H1 (cell line): ENCODE data around the gene PHLDA2. TPM values are rescaled to one million over a fixed set of nuclear protein-coding genes. Genes with fewer than 3 reads are reported as not detected.

Source experiments
- CTCF ChIA-PET: fragments of 300-600 bp; sonication (Branson Sonifier 250); formaldehyde crosslinking; loops from one replicate; lab custom pipeline; 2021; ENCODE audit not compliant: partially characterized antibody; lab: Charles Lee
- POLR2A ChIA-PET: fragments of 300-600 bp; sonication (Branson Sonifier 250); formaldehyde crosslinking; loops from one replicate; lab custom pipeline; 2021; ENCODE audit warnings: inconsistent platforms; ENCODE audit not compliant: partially characterized antibody; lab: Charles Lee
- DNase-seq, 2 experiments: peaks; one replicate each; pipeline versions ENCODE4 v3.0.0 to v3.0.0-alpha.2; 2010 to 2022; ENCODE audit warnings: low spot score in 2 of 2, low read depth in 1 of 2, mixed read lengths in 1 of 2
- FAIRE-seq: peaks from 2 replicates; lab custom pipeline; 2011; peaks lifted over from hg19 to GRCh38; lab: Jason Lieb, UNC
- H2AFZ ChIP-seq: 2 replicates; pipeline ENCODE4 v1.8.1; 2012; ENCODE audit warnings: low read length, inconsistent platforms
- H2AK5ac ChIP-seq: 2 replicates; pipeline ENCODE4 v1.6.1; 2013; ENCODE audit warnings: low read depth, low read length
- H2BK120ac ChIP-seq: replicated peaks from 2 replicates; pipeline ENCODE3; 2013; ENCODE audit warnings: low read depth, low read length, inconsistent platforms
- H2BK12ac ChIP-seq: 2 replicates; pipeline ENCODE4 v1.6.1; 2013; ENCODE audit warnings: low read depth, low read length
- H2BK15ac ChIP-seq: 2 replicates; pipeline ENCODE4 v1.6.1; 2013; ENCODE audit warnings: low read length
- H2BK20ac ChIP-seq: 2 replicates; pipeline ENCODE4 v1.6.1; 2013; ENCODE audit warnings: low read length
- H2BK5ac ChIP-seq: 2 replicates; pipeline ENCODE4 v1.6.1; 2013; ENCODE audit warnings: low read depth, low read length
- H3K14ac ChIP-seq: 2 replicates; pipeline ENCODE4 v1.6.1; 2013; ENCODE audit warnings: inconsistent platforms; ENCODE audit not compliant: insufficient read length
- H3K18ac ChIP-seq: 2 replicates; pipeline ENCODE4 v1.6.1; 2013; ENCODE audit warnings: low read length; ENCODE audit errors: extremely low read depth
- H3K23ac ChIP-seq: 2 replicates; pipeline ENCODE4 v1.6.1; 2013; ENCODE audit warnings: inconsistent platforms; ENCODE audit not compliant: insufficient read length
- H3K23me2 ChIP-seq: 2 replicates; pipeline ENCODE4 v1.6.1; 2013; ENCODE audit warnings: low read depth, low read length
- H3K27ac ChIP-seq: 2 replicates; pipeline ENCODE4 v1.6.1; 2011; ENCODE audit warnings: low read depth, low read length, inconsistent platforms
- H3K27me3 ChIP-seq, 4 experiments: replicated peaks in 1 of 4; 1 replicate in 1 of 4; 2 replicates in 3 of 4; pipeline versions ENCODE4 v1.6.1 to v1.8.1; 2011 to 2013; ENCODE audit warnings: low read length in 3 of 4, mild to moderate bottlenecking in 3 of 4, inconsistent platforms in 2 of 4, mixed read lengths in 2 of 4, moderate library complexity in 1 of 4; ENCODE audit not compliant: control insufficient read depth in 3 of 4, insufficient read depth in 3 of 4; ENCODE audit errors: extremely low read depth in 1 of 4
- H3K36me3 ChIP-seq, 4 experiments: 2 replicates each; pipeline versions ENCODE4 v1.6.1 to v1.8.1; 2011 to 2013; ENCODE audit warnings: mild to moderate bottlenecking in 4 of 4, low read length in 3 of 4, moderate library complexity in 2 of 4, control low read depth in 1 of 4, inconsistent platforms in 1 of 4; ENCODE audit not compliant: insufficient read depth in 4 of 4, control insufficient read depth in 2 of 4
- H3K4ac ChIP-seq: replicated peaks from 2 replicates; pipeline ENCODE3; 2013; ENCODE audit warnings: low read length, low read depth, mixed read lengths, inconsistent platforms; ENCODE audit not compliant: insufficient read length
- H3K4me1 ChIP-seq, 4 experiments: replicated peaks in 1 of 4; 1 replicate in 1 of 4; 2 replicates in 3 of 4; pipeline versions ENCODE4 v1.6.1 to v1.8.1; 2011 to 2013; ENCODE audit warnings: low read length in 3 of 4, inconsistent platforms in 2 of 4, mixed read lengths in 1 of 4; ENCODE audit not compliant: insufficient read depth in 4 of 4, control insufficient read depth in 3 of 4
- H3K4me2 ChIP-seq, 2 experiments: 2 replicates each; pipeline versions ENCODE4 v1.6.1 to v1.8.1; 2011 to 2013; ENCODE audit warnings: low read depth in 2 of 2, low read length in 2 of 2, control low read depth in 1 of 2, inconsistent platforms in 1 of 2, mild to moderate bottlenecking in 1 of 2; ENCODE audit not compliant: insufficient read depth in 1 of 2
- H3K4me3 ChIP-seq, 4 experiments: fragments of 200-600, 300-600 bp in 1 of 4; sonication (generic), shearing (Covaris generic), sonication (Bioruptor Twin) in 1 of 4; 2 replicates each; pipeline versions ENCODE4 v1.5.1 to v1.8.1; 2011 to 2016; ENCODE audit warnings: low read length in 4 of 4, low read depth in 3 of 4, control low read depth in 2 of 4, inconsistent platforms in 2 of 4, mild to moderate bottlenecking in 2 of 4, mixed read lengths in 1 of 4, moderate library complexity in 1 of 4; ENCODE audit not compliant: insufficient read depth in 2 of 4; ENCODE audit errors: extremely low read depth in 1 of 4
- H3K56ac ChIP-seq: replicated peaks from 2 replicates; pipeline ENCODE3; 2013; ENCODE audit warnings: low read depth, mild to moderate bottlenecking, mixed read lengths, low read length, inconsistent platforms; ENCODE audit not compliant: insufficient read length
- H3K79me1 ChIP-seq: 2 replicates; pipeline ENCODE4 v1.6.1; 2013; ENCODE audit warnings: low read depth, low read length, control low read depth
- H3K79me2 ChIP-seq, 2 experiments: 2 replicates each; pipeline versions ENCODE4 v1.6.1 to v1.8.1; 2012 to 2013; ENCODE audit warnings: low read length in 2 of 2, mild to moderate bottlenecking in 2 of 2, inconsistent platforms in 1 of 2; ENCODE audit not compliant: insufficient read depth in 2 of 2, control insufficient read depth in 1 of 2
- H3K9ac ChIP-seq, 4 experiments: replicated peaks in 1 of 4; 1 replicate in 1 of 4; 2 replicates in 3 of 4; pipeline versions ENCODE4 v1.6.1 to v1.8.1; 2011 to 2013; ENCODE audit warnings: low read depth in 3 of 4, low read length in 3 of 4, control low read depth in 2 of 4, mild to moderate bottlenecking in 2 of 4, moderate library complexity in 2 of 4, inconsistent platforms in 1 of 4; ENCODE audit errors: extremely low read depth in 1 of 4
- H3K9me3 ChIP-seq, 2 experiments: 2 replicates each; pipeline versions ENCODE4 v1.6.1 to v1.8.1; 2012 to 2013; ENCODE audit warnings: mild to moderate bottlenecking in 2 of 2, moderate library complexity in 2 of 2, control low read depth in 1 of 2, inconsistent platforms in 1 of 2, low read depth in 1 of 2, low read length in 1 of 2, mixed read lengths in 1 of 2; ENCODE audit not compliant: insufficient read depth in 2 of 2
- H4K20me1 ChIP-seq, 2 experiments: replicated peaks in 1 of 2; 2 replicates each; pipeline versions ENCODE3 to v1.8.1; 2011 to 2013; ENCODE audit warnings: inconsistent platforms in 2 of 2, low read length in 2 of 2, mild to moderate bottlenecking in 1 of 2; ENCODE audit not compliant: insufficient read depth in 2 of 2, control insufficient read depth in 1 of 2
- H4K5ac ChIP-seq: 2 replicates; pipeline ENCODE4 v1.6.1; 2013; ENCODE audit warnings: low read length, low read depth, mixed read lengths, inconsistent platforms; ENCODE audit not compliant: insufficient read length
- H4K8ac ChIP-seq: 2 replicates; pipeline ENCODE4 v1.8.0; 2013; ENCODE audit warnings: mild to moderate bottlenecking, moderate library complexity, low read length, inconsistent platforms; ENCODE audit not compliant: insufficient read depth; ENCODE audit errors: extremely low read depth
- H4K91ac ChIP-seq: replicated peaks from 2 replicates; pipeline ENCODE3; 2013; ENCODE audit warnings: low read length, mixed read lengths, inconsistent platforms; ENCODE audit not compliant: insufficient read length
- BACH1 ChIP-seq: IDR thresholded peaks from 2 replicates; pipeline ENCODE4 v1.6.1; 2012; ENCODE audit warnings: low read length, improper control_type of control experiment
- CTBP2 ChIP-seq: IDR thresholded peaks from 2 replicates; pipeline ENCODE4 v1.7.0; 2011; ENCODE audit warnings: borderline replicate concordance, mild to moderate bottlenecking, moderate library complexity, mixed read lengths, low read length; ENCODE audit not compliant: insufficient read depth, insufficient read length
- EZH2 ChIP-seq: fragments of 200-600 bp; sonication (generic); IDR thresholded peaks from 2 replicates; pipeline ENCODE4 v1.7.1; 2012; ENCODE audit warnings: low read depth, mild to moderate bottlenecking, moderate library complexity, low read length, inconsistent platforms; ENCODE audit not compliant: severe bottlenecking
- HDAC2 ChIP-seq, 2 experiments: fragments of 300-600 bp in 1 of 2; sonication (generic) in 1 of 2; IDR thresholded peaks; 2 replicates each; pipeline ENCODE4 v1.6.1; 2011 to 2012; ENCODE audit warnings: low read depth in 2 of 2, low read length in 2 of 2, mild to moderate bottlenecking in 2 of 2, moderate library complexity in 2 of 2, borderline replicate concordance in 1 of 2, inconsistent platforms in 1 of 2
- MAFK ChIP-seq: IDR thresholded peaks from 2 replicates; pipeline ENCODE4 v1.6.1; 2012; ENCODE audit warnings: low read depth, mild to moderate bottlenecking, improper control_type of control experiment, low read length
- RFX5 ChIP-seq: IDR thresholded peaks from 2 replicates; pipeline ENCODE4 v1.6.1; 2011; ENCODE audit warnings: low read depth, low read length, improper control_type of control experiment, borderline replicate concordance
- SUZ12 ChIP-seq: fragments of 200-600 bp; sonication (generic); IDR thresholded peaks from 2 replicates; pipeline ENCODE4 v1.6.1; 2012; ENCODE audit warnings: mild to moderate bottlenecking, inconsistent platforms, low read length, moderate library complexity, mixed read lengths
- WGBS, 2 experiments: shearing (Covaris generic) in 1 of 2; methylation state at CpG; one replicate each; pipeline versions ENCODE4 v1.1.6 to v1.1.7; 2013 to 2015; ENCODE audit warnings: low lambda C conversion rate in 2 of 2, mixed read lengths in 2 of 2, inconsistent platforms in 1 of 2, low coverage in 1 of 2, missing lambda C conversion rate in 1 of 2; ENCODE audit not compliant: insufficient replicate concordance in 2 of 2, insufficient coverage in 1 of 2, insufficient read length in 1 of 2; ENCODE audit errors: extremely low coverage in 1 of 2, missing lambda C conversion rate in 1 of 2; 5-methylcytosine and 5-hydroxymethylcytosine counted together
- polyA plus RNA-seq, 7 experiments: library from polyadenylated mRNA; depleted of rRNA in 3 of 7; stranded (reverse) in 5 of 7; unstranded in 2 of 7; fragments of >200 nt in 5 of 7; fragments of 200-250 nt in 2 of 7; gene quantifications; 1 replicate in 5 of 7; 2 replicates in 1 of 7; 4 replicates in 1 of 7; pipeline versions ENCODE4 v1.2.1 to v1.2.3, GENCODE V29; 2011 to 2013; ENCODE audit warnings: missing spikeins in 2 of 7, mixed read lengths in 2 of 7
- total RNA-seq: library from RNA; stranded (reverse); fragmentation: NEBNext Ultra II Directional; extraction: Animal tissue kit (Norgen Biotek cat#: 25700); gene quantifications from 2 replicates; pipeline ENCODE4 v1.2.1, GENCODE V29; 2021

The PHLDA2 gene
- total and polyA plus RNA-seq, 2 of the 8 experiments (the other 6 are each of a cell fraction or from before 2014, with no cell fraction given): 5.2 to 7.6 TPM

DNA sequence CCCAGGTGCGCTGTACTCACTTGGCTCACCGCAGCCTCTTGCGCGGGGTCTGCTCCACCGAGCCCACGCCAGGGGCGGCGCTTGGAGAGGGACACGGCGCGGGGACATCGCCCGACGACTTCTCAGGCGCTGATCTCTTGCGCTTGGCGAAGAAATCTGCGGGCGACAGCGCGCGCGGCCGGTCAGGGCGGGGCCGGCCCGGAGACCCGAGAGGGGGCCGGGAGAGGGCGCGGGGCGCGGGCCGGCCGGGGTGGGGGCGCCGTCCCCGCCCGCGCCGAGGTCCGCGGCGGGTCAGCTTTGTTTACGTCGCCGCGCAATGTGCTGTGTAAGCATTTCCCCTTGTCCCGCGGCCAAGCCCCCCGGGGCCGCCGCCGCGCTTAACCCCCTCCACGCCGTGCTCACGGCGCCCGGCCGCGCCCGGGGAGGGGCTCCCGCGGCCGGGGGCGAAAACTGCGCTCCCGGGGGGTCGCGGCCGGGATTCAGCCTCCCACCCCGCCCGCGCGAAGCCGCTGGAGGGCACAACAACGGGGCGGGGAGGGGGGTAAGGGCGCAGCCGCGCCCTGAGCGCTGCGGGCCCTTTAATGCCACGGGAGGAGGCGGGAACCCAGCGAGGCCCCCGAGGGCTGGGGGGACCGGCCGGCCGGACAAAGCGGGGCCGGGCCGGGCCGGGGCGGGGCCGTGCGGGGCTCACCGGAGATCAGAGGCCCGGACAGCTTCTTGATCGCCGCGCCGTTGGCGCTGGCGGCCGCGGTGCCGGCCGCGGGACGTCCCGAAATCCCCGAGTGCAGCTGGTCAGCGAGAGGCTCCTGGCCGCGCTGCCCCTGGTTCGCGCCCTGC, 45.0 kb downstream of the PHLDA2 start:
- H2BK120ac ChIP-seq: no peak overlapping the region
- POLR2A ChIA-PET: interaction anchor here (0.6 to 3.0 kb wide), 7 partner anchors 8 to 464 kb away, joined by 3 to 18 read pairs (median 4); no protein-coding TSS in a partner anchor
- no peak overlapping the region for H2BK15ac ChIP-seq
- H3K9me3 ChIP-seq: no peaks in the 10 kb centered on the region; a peak in 1 of 4 replicates
- H3K36me3 ChIP-seq: peaks cover 0 to 4% (median 0%) of the 10 kb centered on the region in 4 experiments; a peak in 1 of 8 replicates
- no peak overlapping the region for H3K56ac ChIP-seq
- no peak overlapping the region for H3K14ac ChIP-seq
- DNase-seq (no peak), FAIRE-seq (no peak)
- no peaks in the 10 kb centered on the region for H3K79me2 ChIP-seq
- peaks cover 2 to 80% (median 55%) of the 10 kb centered on the region in 4 experiments for H3K27me3 ChIP-seq
- H2BK12ac ChIP-seq: no peak overlapping the region
- no peak overlapping the region for H2AK5ac ChIP-seq
- H2BK5ac ChIP-seq: no peak overlapping the region
- no peak overlapping the region for H4K91ac ChIP-seq
- peak overlapping the region; percentile 52 to 73 for H3K4me2 ChIP-seq
- no peak overlapping the region for H3K4ac ChIP-seq
- no peaks in the 10 kb centered on the region for H3K79me1 ChIP-seq
- no peak overlapping the region for H3K23ac ChIP-seq
- peaks cover 12% of the 10 kb centered on the region; the same call in 1 of the 2 replicates for H3K23me2 ChIP-seq
- H4K5ac ChIP-seq: peak overlapping the region; percentile 18
- 4% methylated on average over 14 of the region's 119 CpGs; no CpG with 5 or more reads in 1 of the 2 experiments for WGBS, 2 experiments
- peak overlapping the region in 1 of 4 experiments; percentile 35; a peak in 1 of 7 replicates for H3K9ac ChIP-seq
- H2BK20ac ChIP-seq: no peak overlapping the region
- peak overlapping the region; percentile 90 for H3K18ac ChIP-seq
- H4K8ac ChIP-seq: peak overlapping the region; percentile 8; the same call in 1 of the 2 replicates
- H3K27ac ChIP-seq: no peak overlapping the region
- peak overlapping the region; percentile 52 to 75 (median 56) for H3K4me3 ChIP-seq
- H3K4me1 ChIP-seq: peaks cover 0 to 25% (median 21%) of the 10 kb centered on the region in 4 experiments; a peak in 6 of 7 replicates
- H4K20me1 ChIP-seq: peaks cover 6 to 13% of the 10 kb centered on the region in 2 experiments
- CTCF ChIA-PET: interaction anchor here (0.9 to 13.5 kb wide), 5 partner anchors 7 to 350 kb away, joined by 3 to 521 read pairs (median 4); no protein-coding TSS in a partner anchor
- TF ChIP-seq BACH1 (0 out of 2 replicates have a peak, but pooled peaks have one; percentile 21), MAFK (peak; percentile 74; the same call in 1 of the 2 replicates), RFX5 (no peak), EZH2 (peak; percentile 44), SUZ12 (peak; percentile 61), HDAC2 (IDR thresholded peaks at IDR 0.05; ENCODE audit: borderline replicate concordance in 1 of 2, low read depth in 2 of 2, low read length in 2 of 2) (no peak), CTBP2 (peak; percentile 32)
- H2AFZ ChIP-seq: no peak overlapping the region
